Stimulated activated CD8-positive, alpha-beta memory T cell treated with anti-CD3 and anti-CD28 coated beads, Interleukin-15, amount 100 ng/mL, for 4 hours (primary cell): ENCODE results near the gene CYB5R2.

Source experiments
- DNase-seq, 2 donors: peaks; one replicate each; pipeline ENCODE4 v3.0.0-alpha.2; 2020; ENCODE audit warnings: low read depth in 2 of 2

The CYB5R2 gene

DNA sequence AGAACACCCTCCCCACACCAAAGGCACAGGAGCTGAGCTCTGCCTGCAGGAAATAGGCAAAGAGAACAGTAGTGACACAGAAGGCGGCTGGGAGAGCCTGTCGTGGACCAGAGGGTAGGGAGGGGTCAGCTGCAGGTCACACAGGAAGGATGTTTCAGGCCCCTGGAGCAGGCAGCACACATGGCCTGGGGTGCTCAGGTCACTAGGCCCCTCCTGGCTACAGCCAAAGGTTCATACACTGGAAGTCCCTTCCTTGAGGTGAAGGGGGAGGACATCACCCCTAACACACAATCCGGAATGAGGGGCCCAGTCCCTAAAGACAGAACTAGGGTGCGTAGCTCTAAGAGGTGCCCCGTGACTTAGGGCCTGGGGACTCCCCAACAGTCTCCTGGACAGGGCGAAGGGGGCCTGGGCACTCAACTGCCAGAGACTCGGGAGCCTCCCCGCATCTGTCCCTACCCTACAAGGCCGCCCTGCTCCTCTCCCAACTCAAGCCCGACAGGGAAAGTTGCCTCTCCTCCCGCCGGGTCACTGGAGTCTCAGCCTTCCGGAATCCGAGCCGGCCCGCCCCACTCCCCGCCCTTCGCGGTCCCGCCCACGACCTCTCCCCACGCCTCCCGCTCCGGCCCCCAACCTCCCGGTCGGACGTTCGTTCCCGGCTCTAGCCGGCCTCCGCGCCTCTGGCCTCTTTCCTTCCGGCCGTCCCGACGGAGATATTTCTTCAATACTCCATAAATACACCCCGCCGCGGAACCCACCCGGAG, at the start of gene CYB5R2:
Gene CYB5R2, minus strand, starts transcription at position 541 of the 764 bp plus-strand sequence. CDS start 675 bp downstream, outside the sequence.
- DNase-seq = no peak

DNA sequence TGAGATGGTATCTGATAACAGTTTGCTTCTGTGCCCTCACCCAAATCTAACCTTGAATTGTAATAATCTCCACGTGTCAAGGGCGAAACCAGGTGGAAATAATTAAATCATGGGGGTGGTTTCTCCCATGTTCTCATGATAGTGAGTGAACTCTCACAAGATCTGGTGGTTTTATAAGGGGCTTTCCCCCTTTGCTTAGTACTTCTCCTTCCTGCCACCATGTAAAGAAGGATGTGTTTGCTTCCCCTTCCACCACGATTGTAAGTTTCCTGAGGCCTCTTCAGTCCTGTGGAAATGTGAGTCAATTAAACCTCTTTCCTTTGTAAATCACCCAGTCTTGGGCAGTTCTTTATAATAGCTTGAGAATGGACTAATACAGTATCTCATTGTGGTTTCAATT, 41.5 kb upstream of the CYB5R2 start:
- DNase-seq = no peak

DNA sequence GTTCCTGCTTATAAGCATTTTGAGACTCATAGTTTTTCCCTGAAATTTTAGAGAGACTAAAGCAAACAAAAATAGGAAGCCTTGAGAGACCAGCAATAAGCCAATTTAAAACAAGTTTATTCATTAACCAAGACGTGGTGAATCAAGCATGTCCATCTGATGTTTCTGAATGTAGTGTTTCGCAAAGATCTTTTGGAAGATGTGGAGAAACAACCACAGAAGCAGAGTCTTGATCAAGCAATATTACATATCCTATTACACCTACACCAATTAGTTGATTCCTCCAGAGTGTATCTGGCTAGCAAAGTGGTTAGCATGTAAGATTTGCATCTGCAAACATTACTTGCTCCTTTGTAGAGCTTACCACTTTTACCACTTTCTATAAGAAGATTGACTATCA, 33.1 kb upstream of the CYB5R2 start, which contains the start of gene OVCH2:
Gene OVCH2, minus strand, starts transcription at position 101 of the 400 bp plus-strand sequence. Its CDS starts 83 bp downstream, at position 18.
- DNase-seq = no peak

DNA sequence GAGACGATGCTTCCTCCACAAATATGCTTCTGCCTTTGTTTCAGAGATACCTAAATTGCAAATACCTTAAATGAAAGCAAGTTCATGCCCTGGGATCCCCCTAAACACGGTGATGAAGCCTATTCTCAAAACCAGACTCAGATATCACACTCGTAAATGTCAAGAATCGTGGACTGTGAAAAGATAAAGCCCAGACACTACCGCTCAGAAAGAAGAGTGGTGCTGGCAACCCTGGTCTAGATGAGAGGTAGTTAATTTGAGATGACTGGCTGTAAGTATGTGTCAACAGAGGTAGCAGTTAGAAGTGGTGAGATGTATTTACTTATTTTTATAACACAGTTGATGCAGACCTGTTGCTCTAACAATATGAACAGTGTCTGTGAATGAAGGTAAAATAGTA, 30.4 kb upstream of the CYB5R2 start:
- DNase-seq = no peak

DNA sequence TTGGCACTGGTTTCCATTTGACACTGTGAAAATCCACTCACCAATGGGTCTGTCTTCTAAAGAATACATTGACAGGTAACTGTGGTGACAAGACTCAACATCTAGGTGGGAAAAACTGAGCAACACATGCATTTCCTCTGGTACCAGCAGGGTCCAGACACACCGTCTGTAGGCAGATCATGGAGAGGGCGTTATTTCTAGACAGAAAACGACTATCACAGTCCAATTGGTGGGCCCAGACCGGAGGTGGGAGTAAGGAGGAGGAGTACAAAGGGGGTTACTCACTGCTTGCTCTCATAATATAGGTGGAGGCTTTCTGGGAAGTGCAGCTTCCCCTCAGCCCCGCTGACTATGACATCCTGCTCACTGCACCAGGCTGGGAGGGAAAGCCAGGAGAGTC, 23.1 kb upstream of the CYB5R2 start:
- DNase-seq = no peak

DNA sequence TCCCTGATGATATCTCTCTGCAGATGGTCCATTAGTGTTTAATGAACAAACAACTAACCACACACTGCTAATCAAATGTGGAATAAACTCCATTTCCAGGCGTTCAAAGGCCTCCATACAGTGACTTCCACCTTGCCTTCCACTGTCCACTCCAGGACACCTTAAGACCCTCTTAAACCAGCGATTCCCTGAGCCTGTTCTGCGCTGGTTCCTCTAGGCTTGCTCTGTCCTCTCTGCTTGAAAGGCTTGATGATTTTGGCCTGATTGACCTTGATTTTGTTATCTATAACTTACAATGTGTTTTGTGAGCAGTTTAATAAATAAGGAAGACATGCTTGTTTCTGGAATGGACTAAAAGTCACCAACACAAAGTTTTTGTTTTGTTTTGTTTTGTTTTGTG, 20.9 kb upstream of the CYB5R2 start:
- no peak for DNase-seq

DNA sequence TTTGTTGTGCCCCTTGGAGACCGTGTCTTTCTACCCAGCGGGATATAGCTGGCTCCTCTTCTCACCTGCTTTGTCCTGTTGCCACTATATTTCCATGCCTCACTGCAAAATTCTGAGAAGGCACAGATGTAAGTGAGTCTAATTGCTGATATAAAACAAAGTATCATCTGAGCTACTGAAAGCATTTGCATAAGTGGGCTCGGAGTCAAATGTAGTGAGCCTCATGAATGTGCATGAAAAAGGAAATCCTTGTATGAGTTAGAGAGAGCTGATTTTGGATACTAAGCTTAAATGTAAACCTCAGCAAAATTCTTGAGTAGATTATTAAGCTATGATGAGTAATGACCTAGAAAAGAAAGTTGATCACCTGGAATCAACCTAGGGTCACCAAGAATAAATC, 19.1 kb upstream of the CYB5R2 start:
- no peak for DNase-seq

DNA sequence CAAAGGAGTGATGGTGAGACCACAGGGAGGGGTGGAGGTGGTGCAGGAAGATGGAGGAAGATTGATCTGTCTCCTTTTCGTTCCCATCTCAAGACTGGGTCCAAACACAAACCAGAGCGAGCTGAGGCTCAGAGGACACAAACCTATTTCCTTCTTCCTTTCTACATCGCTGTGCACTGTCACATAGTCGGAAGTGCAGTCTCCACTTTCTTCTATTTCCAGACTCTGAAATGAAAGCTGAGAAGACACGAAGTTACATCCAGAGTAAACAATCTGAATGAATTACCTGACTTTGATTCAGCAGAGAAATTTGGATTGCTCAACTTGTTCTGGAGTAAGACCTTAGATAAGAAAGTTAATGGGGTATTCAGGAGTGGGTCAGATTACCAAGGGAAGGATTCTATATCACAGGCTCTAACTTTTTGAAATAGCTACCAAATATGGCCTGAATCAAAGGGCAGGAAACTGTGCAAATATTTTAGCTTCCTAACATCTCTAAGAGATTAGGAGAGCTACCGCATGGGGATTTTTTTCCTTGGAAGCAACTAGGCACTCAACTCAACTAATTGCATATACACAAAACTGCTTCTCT, 18.6 kb upstream of the CYB5R2 start:
- DNase-seq = no peak

DNA sequence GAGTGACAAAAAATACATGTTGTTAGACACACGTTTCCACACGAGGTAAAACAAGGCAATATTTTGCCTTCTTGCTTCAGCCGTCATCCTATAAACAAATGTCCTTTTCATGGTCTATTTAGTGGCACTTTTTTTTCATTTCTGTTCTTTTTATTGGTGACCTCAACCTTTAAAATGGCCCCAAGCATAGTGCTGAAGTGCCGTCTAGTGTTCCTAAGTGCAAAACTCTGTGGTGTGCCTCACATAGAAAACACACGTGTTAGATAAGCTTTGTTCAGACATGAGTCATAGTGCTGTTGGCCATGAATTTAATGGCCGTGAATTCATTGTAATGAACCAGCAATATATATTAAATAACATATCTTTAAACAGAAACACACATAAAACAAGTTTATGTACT, 17.3 kb upstream of the CYB5R2 start:
- no peak for DNase-seq

DNA sequence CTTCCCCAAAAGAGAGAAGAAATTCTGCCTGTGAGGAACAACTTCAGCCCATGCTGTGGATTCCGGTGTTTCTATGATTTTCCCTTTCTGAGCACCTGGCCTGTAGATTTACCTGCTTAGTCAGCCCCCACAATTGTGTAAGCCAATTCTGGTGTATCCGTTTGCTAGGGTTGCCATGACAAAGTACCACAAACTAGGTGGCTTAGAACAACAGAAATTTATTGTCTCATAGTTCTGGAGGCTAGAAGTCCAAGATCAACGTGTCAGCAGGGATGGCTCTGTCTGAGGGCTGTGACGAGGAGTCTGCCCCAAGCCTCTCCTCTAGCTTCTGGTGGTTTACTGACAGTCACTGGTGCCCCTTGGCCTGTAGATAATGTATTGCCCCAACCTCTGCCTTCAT, 15.9 kb upstream of the CYB5R2 start:
- DNase-seq = no peak

DNA sequence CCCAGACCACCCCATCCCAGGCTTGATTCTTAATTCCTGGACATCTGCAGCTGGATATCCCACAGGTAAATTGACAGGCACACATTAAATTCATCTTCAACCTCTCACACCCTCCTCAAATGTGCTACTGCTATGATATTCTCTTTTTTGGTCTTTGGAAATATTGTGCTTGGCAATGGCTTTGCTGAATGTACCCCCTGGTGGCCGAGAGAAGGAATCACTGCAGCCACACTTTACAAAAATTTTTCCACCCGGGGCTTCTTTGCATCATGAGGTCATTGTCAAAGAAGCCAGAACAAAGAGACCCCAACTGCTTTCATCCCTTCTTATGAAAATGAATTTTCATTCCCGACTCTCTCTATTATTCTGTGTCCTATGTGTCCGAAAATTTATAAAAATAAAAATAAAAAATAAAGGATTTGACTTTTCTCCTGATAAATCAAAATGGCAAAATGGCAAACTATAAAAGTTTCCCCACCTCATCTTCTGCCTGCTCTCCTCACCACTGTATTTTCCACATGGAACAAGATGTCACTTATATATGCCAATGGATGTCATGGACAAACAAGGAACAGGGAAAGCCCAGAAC, 15.0 kb upstream of the CYB5R2 start:
- no peak for DNase-seq

DNA sequence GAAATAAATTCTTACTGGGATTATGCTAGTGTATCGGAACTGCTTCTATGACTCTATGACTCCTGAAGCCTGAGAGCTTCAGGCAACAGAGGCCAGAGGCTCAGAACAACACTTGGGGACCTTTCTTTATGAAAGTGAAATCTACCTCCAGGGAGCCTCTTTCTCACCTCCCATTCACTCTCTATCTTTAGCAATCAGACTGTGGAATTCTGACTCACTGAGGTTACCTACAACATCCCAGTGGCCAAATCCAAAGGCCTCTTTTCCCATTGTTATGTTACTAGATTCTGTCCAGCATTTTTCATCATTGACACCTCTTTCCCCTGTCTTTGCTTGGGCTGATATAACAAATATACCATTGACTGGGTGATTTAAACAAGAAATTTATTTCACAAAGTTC, 14.1 kb upstream of the CYB5R2 start:
- no peak for DNase-seq

DNA sequence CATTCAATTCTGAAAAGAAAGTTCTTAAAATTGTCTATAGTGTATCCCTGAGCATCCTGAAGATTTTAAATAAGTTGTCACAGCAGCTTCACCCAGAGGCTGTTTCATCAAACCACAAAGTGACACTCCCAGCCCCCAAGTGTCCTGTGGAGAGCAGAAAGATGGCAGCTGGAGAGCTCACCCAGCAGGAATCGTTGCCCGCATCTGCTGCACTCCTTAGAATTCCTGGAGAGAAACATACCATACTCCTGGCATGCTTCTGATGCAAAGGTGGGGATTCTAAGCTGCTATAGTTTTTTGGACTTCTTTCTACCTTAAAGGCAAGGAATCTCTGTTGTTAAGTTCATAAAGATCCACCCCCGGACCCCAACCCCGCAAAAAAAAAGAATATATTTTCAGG, 13.5 kb upstream of the CYB5R2 start:
- no peak for DNase-seq

DNA sequence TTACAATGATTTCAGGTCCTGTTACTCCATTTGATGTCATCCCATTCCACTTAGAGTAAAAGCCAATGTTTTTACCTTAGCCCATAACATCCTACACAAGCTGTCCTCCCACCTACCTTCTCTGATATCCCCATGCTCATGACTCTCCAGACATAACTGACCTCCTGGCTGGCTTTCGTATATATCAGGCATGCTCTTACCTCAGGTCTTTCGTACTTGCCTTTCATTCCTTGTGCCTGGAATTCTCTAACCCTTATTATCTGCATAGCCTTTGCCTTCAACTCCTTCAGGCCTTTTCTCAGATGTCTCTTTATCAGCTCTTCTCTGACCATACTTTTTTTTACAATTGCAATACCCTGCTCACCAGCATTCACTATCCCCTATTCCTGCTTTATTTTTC, 10.3 kb upstream of the CYB5R2 start:
- no peak for DNase-seq

DNA sequence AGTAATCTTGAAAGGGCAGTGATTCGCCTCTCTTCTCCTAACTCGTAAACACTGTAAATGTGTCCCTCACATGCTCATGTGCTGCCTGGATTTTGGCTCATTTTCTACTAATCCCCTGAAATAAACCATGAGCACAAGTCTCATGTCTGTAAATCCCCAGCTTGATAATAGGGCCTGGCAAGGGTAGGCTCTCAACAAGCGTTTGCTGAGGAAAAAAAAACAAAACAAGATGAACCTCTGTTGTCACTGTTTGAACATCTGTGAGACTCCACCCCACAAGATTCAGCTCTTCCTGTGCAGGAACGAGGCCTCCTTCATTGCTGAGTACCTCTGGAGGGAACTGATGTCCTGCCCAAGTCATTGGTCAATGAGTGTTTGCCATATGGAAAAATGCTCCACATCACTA, 4.5 kb upstream of the CYB5R2 start:
- no peak for DNase-seq

DNA sequence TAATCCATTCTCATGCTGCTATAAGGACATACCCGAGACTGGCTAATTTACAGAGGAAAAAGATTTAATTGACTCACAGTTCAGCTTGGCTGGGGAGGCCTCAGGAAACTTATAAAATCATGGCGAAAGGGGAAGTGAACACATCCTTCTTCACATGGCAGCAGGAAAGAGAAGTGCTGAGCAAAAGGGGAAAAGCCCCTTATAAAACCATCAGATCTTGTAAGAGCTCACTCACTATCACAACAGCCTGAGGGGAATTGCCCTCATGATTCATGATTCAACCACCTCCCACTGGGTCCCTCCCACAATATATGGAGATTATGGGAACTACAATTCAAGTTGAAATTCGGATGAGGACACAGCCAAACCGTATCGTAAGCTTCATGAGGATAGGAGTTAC, 3.8 kb upstream of the CYB5R2 start:
- DNase-seq = no peak

DNA sequence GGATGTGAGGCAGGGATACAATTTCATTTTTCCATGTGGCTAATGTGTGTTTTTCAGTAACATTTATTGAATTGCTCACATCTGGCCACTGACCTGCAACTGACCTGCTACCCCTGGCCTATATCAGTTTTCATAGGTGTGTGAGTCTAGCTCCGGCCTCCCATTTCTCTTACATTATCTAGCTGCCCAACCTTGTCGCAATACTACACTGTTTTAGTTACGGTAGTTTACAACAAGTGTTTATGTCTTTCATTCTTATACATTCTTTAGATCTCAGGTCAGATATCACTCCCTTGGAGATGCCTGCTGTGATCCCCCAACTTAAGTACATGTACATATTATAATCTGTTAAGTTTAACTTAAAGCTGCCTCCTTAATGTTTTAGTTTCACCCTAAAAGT, 2.3 kb upstream of the CYB5R2 start:
- no peak for DNase-seq

DNA sequence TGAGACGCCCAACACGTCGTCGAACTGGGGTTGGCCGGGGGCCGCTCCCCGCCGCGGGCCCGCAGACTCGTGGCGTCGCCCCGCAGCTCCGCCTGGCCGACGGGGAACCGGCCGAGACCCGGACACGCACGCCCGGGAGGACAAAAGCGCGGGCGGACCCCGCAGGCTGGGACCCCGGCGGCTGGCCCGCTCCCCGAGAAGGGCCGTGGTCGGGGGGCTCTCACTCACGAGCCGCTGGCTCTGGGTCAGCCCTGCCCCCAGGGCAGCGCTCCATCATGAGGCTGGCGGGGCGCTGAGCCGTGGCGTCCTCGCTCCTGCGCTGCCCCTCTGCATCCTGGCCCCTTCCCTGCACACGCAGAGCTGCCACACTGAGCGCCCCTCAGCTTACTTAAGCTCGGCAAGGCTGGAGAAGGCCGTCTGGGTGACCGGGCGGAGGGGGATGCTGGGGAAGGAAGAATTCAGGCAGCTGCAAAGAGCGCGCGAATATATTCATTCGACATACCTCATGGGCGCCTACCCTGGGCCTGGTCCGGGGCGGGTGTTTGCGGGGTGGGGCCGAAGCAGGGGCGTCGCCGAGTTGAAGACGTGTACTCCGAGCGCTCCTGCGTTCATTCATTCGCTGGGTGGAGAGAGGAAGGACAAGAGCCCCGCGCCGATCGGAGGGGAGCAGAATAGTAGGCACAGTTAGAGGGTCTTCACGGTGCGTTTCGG, 579 bp upstream of the CYB5R2 start:
- DNase-seq = no peak

DNA sequence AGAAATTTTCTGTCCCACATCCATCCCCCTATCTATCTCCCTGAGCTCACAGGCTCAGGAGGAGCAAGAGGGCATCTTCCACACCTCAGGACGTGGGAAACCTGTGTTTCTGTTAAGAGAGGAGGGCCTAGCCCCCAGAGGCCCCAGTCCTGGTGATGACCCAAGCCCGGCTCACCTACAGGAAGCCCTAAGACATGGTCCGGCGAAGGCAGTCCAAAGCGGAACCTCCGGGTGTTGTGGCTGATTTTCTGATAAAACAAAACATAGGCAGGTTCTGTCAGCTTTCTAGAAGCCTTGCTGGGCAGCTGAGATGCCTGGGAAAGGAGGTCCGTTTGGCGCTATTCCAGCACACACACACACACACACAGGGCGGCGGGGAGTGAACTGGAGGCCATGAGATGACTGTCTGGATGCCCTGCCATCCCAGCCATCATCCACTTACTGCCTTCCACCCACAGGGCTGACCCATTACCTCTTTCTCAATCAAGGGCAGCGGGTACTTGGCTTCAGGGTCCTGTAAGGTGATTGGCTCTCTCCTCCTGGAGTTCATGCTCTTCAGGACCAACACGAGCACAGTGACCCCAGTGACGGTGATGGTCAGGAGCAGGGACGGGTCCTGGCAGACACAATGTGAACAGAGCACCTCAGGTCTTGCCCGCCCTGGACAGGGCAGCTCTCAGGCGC, 882 bp downstream of the CYB5R2 start:
- no peak for DNase-seq

DNA sequence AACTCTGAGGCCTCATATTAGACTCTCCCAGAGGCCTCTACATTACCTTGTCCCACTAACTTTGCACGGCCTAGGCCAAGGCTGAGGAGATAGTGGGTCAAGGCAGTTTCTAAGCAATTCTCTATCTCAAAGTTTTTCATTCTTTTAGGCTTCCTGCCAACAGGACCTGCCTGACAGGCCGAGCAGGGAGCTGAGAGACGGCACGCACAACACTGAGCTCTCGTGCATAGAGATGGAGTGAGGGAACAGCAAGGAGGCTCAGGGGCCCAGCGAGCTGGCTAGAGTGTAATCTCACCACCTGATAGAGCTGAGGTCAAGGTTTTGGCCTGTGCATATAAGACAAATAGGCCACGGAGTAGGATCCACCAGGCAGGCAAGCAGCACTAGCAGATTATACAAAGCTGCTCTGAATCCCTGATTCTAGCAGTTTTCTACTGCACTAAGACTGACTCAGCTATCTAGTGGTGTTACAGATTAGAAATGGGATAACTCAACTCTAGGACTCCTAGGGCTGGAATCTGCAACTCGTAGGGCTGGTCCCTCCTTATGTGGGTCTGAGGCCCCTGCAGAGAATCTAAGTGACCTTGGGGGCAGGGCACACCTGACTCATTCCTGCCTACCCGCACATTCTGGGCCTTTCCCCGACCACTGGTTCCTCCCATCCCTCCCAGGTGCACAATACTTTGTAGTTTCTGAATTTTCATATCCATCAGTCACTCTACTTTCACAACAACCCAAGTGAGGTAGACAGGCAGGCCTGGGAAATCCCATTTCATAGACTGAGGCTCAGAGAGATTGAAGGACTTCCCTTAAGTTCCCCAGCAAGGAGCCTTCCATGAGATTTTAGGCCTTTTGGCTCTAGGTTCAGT, 1.7 kb downstream of the CYB5R2 start:
- no peak for DNase-seq

DNA sequence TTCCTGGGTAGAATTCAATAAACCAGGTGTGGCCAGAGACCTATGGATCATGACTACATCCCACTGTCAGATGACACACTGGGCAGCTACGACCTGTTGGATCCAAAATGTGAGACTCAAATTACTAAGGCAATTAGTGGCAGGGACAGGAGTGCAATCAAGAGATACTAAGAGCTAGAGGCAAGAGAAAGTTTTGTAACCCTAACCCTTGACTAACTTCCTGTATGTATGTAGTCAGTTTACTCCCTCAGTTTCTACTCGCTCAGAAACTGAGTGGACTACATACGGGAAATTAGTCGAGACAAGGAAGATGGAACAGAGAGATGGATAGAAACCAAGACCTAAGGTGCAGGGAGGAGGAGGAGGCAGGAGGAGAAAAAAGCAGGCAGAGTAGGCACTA, 2.7 kb downstream of the CYB5R2 start:
- no peak for DNase-seq
